HG02798 (cell line): ENCODE results near the gene POLR2L.

ENCODE experiments used
- ATAC-seq: cut with Tn5 transposase; IDR thresholded peaks from one replicate; pipeline ENCODE4 v1.9.1; 2021; ENCODE audit warnings: mild to moderate bottlenecking; ENCODE audit not compliant: unreplicated experiment, poor library complexity

Gene POLR2L

DNA sequence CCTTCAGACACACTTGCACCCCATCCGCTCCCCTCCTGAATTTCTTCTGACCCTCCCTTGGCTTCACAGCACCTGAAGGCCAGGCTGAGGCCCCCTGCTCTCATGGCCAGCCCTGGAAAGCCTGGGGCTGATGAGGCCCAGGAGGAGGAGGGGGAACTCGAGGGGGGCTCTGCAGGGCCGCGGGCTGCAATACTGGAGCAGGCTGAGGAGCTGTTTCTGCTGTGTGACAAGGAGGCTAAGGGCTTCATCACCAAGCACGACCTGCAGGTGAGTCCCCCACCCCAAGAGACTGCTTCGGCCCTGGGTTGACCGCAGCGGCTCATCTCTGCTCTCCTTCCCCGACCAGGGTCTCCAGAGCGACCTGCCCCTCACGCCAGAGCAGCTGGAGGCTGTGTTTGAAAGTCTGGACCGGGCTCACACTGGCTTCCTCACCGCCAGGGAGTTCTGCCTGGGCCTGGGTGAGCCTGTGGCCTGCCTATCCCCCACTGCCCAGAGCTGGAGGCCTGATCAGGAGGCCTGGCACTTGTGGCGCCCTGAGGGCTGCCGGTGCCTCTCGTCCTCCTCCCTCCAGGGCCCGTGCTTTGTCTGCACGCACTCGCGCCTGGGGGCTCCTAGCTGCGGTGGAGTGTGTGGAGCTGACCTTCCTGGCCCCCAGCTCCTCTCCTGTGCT, 13.7 kb downstream of the POLR2L start:
- no peak for ATAC-seq

DNA sequence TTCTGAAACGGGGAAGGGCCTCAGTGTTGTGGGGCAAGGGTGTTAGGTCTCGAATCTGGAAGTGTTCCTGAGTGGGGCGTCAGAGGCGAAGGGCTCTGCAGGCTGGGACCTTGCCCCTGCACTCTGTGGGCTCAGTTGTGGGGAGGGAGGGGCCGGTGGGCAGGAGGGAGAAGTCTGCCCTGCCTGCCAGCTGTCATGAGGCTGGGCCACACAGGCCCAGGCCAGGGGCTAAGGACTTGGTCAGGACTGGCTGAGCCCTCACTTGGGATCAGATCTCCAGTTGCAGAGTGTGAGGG, 14.5 kb downstream of the POLR2L start, which contains the start of gene CRACR2B:
Gene CRACR2B (plus strand): TSS at position 23 of the 296 bp plus-strand sequence. CDS start 689 bp downstream, outside the sequence.
- ATAC-seq = no peak

DNA sequence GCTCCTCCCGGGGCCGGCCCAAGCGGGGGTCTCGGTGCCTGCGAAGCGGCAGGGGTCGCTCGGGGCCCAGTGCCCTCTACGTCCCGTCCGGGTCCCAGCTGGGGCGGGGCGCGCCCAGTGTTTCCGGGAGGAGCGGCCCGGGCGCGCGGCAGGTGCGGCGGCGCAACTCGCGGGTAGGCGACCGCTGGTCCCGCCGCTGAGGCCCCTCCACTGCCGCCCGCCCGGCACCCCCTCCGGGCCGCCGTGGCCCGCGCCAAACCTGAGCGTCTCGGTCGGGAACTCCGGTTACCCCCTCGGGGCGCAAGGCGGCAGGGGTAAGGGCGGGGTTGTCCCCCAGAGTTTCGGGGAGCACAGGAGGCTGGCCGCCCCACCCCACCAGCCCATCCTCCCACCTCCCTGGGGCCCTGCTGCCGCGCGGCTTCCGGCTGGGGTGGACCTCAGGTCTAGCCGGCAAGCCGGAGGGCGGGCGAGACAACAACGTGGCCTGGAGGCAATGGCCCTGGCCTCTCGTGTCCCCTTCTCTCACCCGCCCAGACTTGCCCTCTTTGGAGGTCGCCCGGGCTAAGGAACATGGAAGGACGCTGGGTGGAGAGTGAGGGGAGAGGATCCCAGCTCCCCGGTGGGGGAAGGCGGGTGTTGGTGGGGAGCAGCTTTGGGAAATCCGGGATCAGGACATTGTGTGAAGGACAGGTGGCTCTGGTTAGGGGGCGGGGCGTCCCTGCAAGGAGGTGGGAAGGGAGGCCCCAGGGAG, 15.0 kb downstream of the POLR2L start:
- ATAC-seq = peak; percentile 40

DNA sequence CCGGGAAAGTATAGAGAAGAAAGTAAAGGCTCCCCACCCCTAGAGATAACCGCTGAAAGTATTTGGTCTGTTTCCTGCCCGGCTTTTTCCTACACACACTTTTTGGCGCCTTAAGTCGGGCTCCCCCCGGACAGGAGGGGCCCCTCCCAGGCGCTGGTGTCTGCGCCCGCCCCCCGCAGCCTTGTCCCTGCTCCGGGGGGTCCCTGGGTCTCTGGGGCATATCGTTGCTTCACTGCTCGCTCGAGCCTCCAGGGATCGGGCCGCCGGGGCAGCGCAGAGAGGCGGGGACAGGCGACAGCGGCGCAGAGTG, 15.5 kb downstream of the POLR2L start:
- no peak for ATAC-seq

DNA sequence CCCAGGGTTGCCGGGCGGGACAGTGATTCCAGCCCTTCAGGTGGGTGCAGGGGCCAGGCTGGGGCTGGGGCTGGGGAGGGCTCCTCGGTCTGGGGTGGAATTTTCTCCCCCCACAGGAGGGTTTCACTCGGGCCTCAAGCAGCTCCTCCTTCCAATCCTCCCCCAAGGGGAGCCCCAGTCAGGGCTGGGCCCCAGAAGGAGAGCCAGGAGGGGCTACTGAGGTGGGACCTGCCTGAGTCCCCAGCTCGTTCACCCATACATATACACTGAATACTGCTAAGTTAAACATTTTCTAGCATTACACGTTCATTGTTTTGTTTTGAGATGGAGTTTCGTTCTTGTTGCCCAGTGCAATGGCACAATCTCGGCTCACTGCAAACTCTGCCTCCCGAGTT, 16.1 kb downstream of the POLR2L start:
- ATAC-seq = no peak

DNA sequence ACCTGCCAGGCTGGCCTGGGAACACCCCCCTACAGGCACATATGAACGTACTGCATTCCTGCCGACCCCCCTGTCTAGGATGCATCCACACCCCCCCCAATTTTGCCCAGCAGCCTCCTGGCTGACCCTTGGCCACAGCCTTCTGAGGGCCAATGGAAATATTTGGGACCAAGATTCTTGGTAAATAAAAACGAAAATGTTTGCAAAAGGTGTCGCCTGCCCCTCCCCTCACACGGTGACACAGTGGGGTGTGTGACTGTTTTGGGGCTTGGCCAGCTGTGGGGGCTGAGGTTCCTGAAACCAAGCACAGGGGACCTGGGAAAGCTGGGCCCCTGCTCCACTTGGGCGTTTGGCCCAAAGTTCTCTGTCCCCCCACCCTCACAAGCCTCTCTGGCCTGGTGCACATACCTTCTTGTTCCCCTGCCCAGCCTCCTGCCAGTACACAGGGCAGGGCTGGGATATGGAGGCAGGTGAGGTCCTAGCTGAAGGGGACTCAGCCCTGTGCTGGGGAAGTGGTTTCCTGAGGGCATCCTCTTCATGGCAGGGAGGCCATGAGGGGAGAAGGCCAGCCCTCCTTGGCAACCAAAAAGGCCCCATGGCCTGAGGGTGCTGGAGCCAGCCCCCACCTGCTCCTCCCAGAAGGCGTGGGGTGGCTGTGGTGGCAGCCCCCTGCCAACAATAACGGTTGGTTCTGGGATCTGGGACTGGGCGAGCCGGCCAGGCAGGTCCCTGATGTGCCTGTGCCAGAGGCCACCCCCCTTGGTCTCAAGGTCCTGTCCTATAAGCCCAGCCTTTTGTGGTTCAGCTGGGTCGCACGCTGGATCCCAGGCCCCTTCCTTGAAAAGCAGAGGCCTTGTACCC, 16.7 kb downstream of the POLR2L start:
- ATAC-seq = no peak

DNA sequence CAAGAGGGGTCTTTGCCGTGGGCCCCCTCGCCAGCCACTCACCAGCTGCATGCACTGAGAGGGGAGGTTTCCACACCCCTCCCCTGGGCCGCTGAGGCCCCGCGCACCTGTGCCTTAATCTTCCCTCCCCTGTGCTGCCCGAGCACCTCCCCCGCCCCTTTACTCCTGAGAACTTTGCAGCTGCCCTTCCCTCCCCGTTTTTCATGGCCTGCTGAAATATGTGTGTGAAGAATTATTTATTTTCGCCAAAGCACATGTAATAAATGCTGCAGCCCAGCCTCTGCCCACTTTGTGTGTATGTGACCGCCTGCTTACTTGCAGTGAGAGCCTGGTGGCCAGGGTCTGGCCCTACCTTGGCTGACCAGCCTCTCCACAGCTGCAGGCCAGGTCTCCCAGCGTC, 17.4 kb downstream of the POLR2L start:
- ATAC-seq = no peak

DNA sequence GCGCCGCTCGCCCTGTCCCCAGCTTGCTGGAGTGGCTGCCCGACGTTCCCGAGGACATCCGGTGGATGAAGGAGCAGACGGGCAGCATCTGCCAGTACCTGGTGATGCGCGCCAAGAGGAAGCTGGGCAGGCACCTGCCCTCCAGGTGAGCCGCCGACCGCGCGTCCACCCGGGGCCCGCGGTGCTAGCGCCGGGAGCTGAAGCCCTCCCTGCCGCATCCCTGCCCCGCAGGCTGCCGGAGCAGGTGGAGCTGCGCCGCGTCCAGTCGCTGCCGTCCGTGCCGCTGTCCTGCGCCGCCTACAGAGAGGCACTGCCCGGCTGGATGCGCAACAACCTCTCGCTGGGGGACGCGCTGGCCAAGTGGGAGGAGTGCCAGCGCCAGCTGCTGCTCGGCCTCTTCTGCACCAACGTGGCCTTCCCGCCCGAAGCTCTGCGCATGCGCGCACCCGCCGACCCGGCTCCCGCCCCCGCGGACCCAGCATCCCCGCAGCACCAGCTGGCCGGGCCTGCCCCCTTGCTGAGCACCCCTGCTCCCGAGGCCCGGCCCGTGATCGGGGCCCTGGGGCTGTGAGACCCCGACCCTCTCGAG, 17.9 kb downstream of the POLR2L start:
- ATAC-seq = no peak

DNA sequence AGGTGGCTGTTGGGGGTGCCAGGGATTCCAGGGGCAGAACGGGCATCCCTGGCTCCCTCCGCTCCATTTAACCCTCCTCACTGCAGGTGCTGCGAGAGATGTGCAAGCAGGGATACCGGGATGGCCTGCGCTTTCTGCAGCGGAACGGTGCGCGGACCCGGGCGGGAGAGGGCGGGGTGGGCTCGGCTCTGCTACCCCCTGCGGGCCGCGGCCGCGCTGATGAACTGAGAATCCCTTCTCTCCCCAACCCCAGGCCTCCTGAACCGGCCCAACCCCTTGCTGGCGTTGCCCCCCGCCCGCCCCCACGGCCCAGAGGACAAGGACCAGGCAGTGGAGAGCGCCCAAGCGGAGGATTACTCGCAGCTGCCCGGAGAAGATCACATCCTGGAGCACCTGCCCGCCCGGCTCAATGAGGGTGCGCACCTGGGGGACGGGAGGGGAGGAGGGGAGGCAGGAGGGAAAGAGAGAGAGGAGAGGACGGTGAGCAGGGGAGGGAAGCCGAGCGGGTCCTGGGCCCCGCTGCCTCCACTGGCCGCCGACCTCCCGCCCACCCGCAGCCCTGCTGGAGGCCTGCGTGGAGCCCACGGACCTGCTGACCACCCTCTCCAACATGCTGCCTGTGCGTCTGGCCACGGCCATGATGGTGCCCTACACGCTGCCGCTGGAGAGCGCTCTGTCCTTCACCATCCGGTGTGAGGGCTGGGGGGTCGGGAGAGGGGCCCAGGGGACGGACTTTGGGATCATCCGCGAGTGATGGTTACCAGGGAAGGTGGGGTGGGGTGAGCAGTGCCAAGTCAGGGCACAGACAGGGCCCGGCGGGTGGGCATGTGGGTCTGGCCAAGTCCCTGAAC, 18.7 kb downstream of the POLR2L start:
- no peak for ATAC-seq

DNA sequence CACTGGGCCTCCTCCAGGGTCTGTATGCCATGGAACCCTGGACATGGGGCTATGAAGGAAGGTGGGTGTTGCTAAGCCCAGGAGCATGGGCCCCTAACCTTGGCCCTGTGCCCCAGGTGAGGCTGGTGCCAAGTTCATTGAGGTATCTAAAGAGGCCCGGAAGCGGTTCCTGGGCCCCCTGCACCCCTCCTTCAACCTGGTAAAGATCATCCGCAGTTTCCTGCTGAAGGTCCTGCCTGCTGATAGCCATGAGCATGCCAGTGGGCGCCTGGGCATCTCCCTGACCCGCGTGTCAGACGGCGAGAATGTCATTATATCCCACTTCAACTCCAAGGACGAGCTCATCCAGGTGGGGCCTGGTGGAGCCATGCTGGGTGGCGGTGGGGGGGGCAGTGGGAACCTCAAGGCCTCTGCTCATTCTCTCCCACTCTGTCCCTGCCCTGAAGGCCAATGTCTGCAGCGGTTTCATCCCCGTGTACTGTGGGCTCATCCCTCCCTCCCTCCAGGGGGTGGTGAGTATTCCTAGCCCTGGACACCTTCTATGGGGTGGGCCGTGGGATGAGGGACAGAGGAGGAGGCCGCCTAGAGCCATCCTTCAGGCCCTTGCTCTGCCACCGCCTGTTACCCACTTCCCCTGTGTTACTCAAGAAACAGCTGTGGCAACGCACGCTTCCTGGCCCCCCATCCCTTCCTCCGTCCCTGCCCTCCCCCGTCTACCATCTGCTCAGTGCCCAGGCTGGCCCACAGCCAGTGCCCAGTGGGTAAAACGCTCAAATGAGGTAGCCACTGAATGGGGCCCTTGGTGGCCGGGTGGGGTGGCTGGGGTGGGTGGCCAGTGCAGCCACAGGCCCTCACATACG, 20.6 kb downstream of the POLR2L start:
- ATAC-seq = no peak

DNA sequence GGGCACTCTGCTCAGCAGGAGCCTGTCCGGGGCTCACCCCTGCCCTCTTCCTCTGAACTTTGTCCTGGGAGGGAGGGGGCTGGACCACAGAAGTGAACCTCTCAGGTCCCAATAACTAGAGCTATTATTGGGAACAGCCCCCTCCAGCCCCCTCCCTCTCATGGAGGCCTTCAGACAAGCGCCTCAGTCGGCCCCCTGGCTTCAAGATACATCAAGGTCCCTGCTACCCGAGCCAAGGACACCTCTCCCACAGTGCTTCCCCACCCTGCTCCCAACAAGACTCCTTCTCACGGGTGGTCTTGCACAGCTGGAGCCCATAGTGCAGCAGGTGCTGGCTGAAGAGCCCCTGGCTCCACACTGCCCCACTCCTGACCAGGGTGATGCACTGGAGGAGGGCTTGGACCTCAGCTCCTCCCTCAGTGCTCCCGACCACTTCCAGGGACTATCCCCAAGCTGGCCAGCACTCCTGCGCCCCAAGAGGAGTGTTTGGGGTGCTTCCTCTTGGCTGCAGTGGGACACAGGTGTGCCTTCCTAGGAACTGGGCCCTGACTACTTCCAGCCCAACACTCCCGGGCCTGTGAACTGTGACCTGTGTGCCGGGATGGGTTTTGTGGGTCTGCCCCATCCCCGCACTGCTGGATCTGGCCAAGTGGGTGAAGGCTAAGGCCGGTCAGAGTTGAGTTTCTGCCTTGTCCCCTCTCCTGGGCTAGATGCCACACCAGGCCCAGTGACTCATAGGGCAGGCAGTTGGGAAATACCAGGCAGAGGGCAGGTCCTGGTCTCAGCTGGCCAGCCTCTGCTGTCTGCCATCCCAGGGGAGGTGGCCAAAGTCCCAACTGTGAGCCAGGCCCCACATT, 21.4 kb downstream of the POLR2L start:
- ATAC-seq = no peak

DNA sequence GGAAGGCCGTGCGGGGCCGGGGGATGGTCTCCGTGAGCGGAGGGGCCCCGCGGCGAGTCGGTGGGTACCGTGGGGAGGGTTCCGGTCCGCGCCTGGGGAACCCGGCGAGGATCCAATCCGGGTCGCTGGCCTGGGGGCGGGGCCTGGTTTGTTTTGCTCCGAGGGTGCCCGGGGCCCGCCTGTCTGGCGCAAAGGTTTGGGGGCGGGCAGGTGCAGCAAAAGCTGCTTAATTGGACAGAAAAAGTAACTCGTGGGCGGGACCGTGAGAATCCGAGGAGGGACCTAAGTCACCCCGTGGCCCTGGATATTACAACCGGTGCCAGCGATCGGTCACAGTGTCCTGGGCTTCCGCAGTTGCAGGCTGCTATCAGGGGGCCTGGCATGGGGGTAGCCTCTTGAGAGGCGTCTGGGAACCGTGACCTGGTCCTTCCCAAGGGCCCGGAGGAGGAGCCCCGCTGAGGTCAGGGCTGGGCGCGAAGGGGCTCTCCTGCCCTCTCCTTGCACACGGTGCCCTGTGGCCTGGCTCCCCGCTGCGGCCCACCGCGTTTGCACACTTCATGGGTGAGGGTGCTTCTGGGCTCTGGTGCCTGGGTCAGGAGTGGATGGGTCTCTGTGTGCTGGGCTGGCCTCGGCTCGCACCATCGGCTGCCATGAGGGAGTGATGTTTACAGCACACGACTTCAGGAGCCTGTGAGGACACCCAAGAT, 22.2 kb downstream of the POLR2L start:
- peak; percentile 68 for ATAC-seq

DNA sequence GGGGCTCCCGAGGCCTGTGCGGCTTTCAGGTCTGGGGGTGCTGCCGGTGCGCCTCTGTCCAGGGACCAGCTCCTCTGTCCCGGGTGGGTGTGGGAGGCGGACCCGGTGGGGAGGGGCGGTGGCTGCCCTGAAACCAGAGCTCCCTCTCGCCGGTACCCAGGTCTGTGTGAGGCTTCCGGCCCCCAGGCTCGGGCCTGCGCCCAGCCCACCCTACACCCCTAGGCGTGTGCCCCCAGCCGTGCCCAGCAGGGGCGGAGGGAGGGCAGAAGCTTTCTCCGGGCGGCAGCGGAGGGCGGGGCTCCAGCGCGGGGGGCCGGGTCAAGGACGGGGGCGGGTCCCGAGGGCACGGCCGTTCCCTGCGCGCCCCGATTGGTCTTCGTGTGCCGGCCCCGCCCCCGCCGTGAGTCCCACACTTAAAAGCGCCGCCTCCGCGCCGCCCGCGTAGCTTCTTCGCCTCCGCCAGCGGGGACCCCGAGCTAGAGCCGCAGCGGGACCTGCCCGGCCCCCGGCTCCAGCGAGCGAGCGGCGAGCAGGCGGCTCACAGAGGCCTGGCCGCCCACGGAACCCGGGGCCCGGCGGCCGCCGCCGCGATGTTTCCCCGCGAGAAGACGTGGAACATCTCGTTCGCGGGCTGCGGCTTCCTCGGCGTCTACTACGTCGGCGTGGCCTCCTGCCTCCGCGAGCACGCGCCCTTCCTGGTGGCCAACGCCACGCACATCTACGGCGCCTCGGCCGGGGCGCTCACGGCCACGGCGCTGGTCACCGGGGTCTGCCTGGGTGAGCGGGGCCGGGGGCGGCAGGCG, 23.0 kb downstream of the POLR2L start:
- peak; percentile 73 for ATAC-seq

DNA sequence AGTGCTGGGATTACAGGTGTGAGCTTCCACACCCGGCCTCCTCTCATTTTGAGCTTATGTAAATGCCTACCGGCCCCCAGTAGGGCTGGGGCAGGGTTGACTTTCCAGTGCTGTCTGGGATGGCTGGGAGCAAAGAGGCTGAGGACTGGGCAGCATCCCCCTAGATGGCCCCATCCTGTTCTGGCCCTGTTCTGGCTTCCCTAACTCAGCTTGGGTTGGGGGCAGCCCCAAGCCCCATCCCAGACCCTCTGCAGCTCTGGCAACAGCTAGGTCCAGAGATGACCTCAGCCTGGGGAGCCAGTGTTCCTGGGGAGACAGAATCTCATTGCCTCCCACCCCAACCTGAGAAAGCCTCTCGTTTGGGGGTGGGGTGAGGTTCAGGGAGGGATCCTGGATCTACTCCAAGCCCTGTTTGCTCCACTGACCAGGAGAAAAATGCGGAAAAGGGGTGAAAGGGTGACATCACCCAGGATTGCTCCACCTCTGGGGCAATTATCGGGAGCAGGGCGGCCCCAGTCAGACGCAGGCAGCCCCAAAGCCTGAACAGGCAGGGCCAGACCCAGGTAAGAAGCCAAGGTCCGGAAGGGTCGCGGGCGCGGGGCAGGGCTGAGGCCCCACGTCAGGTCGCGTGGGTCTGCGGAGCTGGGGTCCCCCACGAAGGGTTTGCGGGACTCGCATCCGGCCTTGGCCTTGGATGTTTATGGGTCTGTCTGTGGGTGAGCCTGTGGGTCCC, 23.8 kb downstream of the POLR2L start, which contains the start of gene PNPLA2:
Gene PNPLA2 (plus strand): TSS at position 519 of the 733 bp plus-strand sequence. CDS start 805 bp downstream, outside the sequence.
- ATAC-seq = no peak

DNA sequence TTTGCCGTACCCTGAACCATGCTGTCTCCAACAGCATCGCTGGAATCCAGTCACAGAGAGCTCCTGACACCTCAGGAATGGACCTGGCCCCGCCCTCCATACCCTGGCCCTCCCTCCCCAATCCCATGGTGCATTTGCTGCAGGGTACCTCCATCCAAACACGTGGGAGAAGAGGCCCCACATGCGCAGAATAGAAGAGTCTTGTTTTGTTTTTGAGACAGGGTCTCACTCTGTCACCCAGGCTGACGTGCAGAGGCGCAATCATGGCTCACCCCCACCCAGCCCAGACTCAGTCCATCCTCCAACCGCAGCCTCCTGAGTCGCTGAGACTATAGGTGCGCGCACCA, 25.9 kb downstream of the POLR2L start:
- no peak for ATAC-seq
